Mammary epithelial cell (primary cell): ENCODE data around the gene TGFBR3L.

Experiments
- CTCF ChIP-seq, 2 donors: IDR thresholded peaks in 1 of 2; conservative IDR thresholded peaks in 1 of 2; 2 replicates each; pipeline ENCODE4 v1.5.1; 2011 to 2012; ENCODE audit warnings: inconsistent platforms in 2 of 2, low read length in 2 of 2, mild to moderate bottlenecking in 2 of 2, control low read depth in 1 of 2, low read depth in 1 of 2; ENCODE audit not compliant: insufficient read depth in 1 of 2; ENCODE audit errors: extremely low read depth in 1 of 2
- EZH2 ChIP-seq: IDR thresholded peaks from 2 replicates; pipeline ENCODE4 v1.6.1; 2012; ENCODE audit warnings: low read length, inconsistent platforms, borderline replicate concordance

GRCh38 chr19:7914598-7915045 is at the start of gene TGFBR3L:
- TF ChIP-seq CTCF (conservative IDR thresholded peaks at IDR 0.05 in 1 of 2, IDR thresholded peaks at IDR 0.05 in 1 of 2; ENCODE audit: extremely low read depth in 1 of 2, insufficient read depth in 1 of 2, low read depth in 1 of 2, low read length in 2 of 2) (no peak), EZH2 (no peak)
